GM21825 (cell line): ENCODE data around the gene GRXCR1.
A peak's percentile ranks its signal among the peaks of the same experiment; 100 is the strongest.

Experiments
- ATAC-seq: cut with Tn5 transposase; IDR thresholded peaks from one replicate; pipeline ENCODE4 v1.9.1; 2021; ENCODE audit warnings: mild to moderate bottlenecking, moderate library complexity; ENCODE audit not compliant: unreplicated experiment

GRXCR1 gene

DNA sequence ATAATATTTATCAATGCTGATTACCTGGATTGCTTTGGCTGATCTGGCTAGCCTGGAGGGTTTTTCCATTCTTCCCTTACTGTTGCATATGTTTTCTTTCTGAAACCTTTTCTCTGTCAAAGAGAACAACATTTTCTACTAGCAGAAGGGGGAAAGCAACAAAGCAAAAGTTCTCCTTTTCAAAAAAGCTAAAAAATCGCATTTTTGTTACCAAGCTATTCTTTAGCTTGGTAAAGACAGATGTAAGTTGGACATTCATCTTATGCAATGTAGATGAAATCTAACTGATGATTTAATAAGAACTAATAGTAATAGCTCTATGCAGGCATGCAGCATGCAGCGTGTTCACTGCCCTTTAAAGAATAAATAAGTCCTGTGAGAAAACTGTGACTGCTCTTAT is at the start of gene GRXCR1:
Gene GRXCR1, plus strand, starts transcription at position 301 of the 400 bp plus-strand sequence. CDS start 554 bp downstream, outside the sequence.
- no peak for ATAC-seq

DNA sequence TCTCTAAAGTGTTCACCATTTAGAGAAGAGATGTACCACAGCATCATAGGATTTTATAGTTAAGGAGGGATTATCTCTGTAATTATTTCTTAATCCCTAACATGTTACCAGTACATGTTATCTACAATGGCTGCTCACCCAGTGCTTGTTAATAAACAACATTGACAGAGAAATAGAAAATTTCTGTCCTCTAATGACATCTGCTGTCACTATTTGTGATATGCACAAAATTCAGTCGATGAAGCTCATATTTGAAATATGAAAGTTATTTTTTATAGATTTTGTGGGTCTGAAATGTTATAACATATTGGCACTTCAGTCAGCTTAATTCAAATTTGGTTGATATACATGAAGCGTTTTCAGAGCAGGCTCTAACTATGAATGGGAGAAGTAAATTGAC is 48.8 kb upstream of the GRXCR1 start:
- no peak for ATAC-seq

GRCh38 chr4:42844422-42845070 is 48.0 kb upstream of the GRXCR1 start:
- ATAC-seq, result no peak

- no peak for ATAC-seq
Observed at GRCh38 chr4:42845586-42845985, 46.9 kb upstream of the GRXCR1 start.

- ATAC-seq, result no peak
Observed at GRCh38 chr4:42855779-42856178, 36.7 kb upstream of the GRXCR1 start.

GRCh38 chr4:42865572-42866189 is 26.8 kb upstream of the GRXCR1 start:
- ATAC-seq, result peak; percentile 54

- no peak for ATAC-seq
Observed at GRCh38 chr4:42871261-42871660, 21.3 kb upstream of the GRXCR1 start.

DNA sequence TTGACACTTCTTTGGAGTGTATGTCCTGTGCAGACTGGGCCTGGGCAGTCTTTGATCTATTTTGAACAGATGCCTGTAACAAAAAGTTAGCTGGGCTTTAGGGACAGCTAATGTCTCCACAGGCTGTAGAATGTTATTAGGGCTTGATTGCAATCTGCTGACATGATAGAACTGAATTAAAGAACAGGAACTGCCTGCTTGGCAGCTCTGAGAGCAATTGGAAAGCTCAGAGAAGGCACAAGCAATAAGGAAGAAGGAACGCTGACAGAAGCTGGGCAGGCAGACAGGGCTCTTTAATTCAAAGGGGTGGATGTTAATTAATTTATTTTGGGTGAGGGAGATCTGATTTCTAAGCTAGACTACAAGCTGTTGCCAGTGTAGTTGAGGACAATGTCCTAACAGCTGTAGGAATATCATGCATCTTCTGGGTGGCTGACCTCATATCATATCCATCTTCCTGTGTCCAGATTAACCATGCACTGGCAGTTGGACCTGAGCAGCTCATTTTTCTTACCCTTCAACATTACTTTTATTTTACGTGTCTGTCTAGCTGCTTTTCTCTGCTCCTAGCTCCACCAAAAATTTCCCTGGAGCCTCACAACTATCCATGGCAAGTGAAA is 20.7 kb upstream of the GRXCR1 start:
- no peak for ATAC-seq

GRCh38 chr4:42878863-42879262 is 13.7 kb upstream of the GRXCR1 start:
- no peak for ATAC-seq

- ATAC-seq, result no peak
Observed at GRCh38 chr4:42881253-42881652, 11.3 kb upstream of the GRXCR1 start.

- no peak for ATAC-seq
Observed at GRCh38 chr4:42891644-42892043, 869 bp upstream of the GRXCR1 start.

DNA sequence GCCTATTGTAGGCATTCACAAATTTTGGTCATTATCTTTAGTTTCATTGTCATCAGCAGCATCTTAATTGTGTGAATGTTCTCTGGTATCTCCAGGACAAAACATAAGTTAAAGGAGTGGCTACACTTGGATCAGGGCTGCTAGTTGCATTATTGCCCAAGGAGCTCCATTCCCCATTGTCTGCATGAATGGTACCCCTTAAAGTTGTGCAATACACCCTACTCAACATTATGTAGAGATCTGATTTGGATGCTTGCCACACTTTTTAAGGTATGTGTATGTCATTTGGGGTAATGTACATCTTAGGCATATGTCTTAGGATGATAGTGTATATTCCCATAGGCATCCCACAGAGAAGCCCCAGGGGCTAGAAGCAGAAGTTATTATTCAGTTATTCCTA is 2.9 kb downstream of the GRXCR1 start:
- ATAC-seq, result no peak

DNA sequence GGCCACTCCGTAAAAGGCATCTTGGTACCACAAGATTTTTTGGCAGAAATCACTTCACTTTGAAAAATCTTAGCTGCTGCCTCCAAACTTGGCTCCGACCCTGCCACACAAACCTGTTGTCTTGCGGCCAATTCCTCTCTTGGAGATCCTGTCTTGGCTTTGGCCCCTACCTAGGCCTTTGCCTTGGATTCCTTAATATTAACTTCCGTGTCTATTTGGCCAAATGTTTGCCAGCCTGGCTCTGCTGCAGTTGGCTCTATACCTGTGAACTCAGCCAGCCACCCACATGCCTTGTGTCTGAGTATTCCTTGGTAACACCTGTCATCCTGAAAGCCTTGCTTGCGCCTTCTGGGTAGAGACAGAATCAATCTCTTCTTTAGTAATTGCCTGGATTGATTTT is 12.5 kb downstream of the GRXCR1 start:
- ATAC-seq, result no peak

- no peak for ATAC-seq
Observed at GRCh38 chr4:42905591-42905990, 13.1 kb downstream of the GRXCR1 start.

- no peak for ATAC-seq
Observed at GRCh38 chr4:42906341-42906740, 13.8 kb downstream of the GRXCR1 start.

DNA sequence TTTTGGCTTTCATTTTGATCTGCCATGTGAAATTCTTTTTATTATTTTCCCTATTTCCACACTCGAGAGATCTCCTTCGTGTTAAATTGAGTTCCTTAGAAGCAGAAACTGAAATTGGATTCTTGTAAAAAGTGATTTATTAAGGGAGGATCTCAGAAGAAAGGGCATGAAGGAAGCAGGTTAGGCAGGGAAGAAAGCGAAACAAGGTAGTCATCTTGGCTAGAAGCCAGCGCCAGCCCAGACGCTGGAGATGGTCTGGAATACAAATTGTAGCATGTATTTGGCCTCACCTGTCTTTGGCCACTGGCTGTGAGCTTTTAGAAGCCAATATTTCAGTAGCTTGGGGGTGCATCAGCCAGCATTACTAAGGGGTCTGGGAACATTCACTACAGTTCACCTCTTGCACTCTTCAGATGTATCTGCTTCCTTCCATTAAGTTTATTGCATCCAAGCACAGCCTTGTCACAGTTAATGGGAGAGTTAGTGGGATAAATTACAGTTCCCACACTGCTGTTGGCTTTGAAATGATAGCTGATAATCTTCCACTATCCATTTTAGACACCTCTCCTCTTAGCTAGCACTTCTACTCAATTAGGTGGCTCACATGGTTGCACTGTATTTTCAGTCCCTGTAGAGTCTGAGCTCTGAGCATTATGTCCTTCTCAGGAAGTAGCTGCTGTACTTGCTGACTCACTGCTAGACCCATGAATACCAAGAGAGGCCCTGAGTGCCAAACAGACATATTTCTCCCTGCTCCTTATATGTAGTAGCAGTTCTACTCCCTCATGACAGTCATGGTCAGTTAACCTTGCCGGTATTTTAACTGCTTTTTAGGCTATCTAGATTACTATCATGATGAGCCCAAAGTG is 14.6 kb downstream of the GRXCR1 start:
- ATAC-seq, result no peak

DNA sequence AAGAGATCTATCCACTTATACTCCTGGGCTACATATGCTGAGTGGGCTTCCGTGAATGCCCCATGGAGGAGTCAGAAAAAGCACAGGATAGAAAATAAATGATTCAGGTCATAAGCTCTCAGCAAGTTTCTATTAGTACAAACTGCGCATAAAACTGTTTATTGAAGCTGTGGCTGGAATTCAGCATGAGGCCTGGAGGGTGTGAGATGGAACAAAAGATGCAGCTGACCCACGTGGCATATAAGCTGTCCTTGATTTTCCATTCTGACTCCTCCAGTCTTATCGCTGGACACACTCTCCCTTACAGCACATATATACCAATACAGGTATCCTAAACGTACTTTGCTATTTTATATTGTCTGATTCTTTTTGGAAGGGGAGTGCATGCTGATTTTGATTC is 17.9 kb downstream of the GRXCR1 start:
- ATAC-seq, result no peak

DNA sequence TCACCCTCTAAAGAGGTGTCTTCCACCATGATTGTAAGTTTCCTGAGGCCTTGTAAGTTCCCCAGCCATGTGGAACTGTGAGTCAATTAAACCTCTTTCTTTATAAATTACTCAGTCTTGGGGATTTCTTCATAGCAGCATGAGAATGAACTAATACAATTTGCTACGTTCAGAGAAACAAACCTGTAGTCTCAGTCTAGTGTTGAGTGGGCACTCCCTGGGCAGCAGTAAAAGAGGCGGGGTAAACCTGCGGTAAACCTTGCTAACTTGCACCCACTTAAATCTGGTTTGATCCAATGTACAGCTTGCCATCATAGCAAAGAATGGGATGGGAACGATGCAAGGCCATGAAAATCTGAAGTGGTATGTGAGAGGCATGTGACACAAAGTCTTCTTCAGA is 22.4 kb downstream of the GRXCR1 start:
- no peak for ATAC-seq

- ATAC-seq, result no peak
Observed at GRCh38 chr4:42915484-42915883, 23.0 kb downstream of the GRXCR1 start.

DNA sequence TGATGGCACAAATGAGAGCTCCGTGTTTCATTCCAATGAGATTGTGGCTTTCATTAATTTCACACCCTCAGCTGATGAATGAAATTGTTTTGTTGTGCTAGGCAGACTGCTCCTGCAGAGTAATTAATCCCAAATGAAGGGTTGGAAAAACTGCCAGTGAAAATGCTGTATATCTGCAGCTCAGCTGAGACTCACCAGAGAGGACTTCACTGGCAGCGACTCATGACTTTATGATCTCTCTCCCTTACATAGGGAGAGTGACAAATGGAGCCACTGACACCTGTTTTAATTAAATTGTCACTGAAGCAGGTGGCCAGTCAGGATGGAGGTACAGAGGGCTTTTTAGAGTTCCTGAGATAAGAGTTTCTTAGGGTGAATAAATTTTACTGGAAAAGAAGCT is 24.8 kb downstream of the GRXCR1 start:
- no peak for ATAC-seq

- ATAC-seq, result no peak
Observed at GRCh38 chr4:42923431-42923830, 30.9 kb downstream of the GRXCR1 start.
